Measurements from ENCODE around the gene GSG1L.

The GSG1L gene

GRCh38 chr16:28062261-28062846 lies 1.2 kb downstream of the GSG1L start:
- DNase-seq = no peak

- no peak for DNase-seq
Observed at GRCh38 chr16:28061352-28062101, 2.0 kb downstream of the GSG1L start.

DNA sequence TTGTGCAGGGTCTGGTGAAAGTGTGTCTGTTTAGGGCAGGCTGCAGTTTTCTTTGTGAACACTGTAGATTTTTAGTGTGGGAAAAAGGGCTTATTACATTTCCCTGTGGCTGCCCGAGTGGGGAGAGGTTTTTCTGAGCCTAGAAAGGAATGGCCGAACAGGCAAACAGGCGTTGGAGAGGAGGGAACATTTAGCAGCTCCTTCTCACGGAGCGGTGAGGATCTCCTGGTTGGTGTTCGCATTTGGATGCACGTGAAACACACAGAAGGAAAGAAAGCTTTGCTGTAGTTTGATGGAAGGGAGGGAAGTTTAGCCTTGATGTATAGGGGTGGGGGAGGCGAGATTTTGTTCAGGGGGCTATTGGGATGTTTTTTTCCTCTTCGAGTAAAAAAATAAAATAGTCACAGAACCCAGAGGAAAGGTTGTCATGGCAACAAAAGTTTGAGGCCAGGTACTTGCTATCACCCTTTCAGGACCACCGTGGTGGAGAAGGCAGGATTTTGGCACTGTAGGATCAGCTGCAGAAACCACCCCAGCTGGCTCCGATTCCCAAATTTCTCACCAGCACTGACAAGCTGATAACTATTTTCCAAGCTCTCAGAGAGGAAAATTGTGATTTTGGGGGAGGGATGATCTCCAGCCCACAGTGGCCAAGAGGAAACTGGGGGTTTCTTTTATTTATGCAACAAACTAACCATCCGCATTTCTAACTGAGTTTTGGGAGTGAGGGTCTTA lies 3.5 kb downstream of the GSG1L start:
- no peak for DNase-seq

DNA sequence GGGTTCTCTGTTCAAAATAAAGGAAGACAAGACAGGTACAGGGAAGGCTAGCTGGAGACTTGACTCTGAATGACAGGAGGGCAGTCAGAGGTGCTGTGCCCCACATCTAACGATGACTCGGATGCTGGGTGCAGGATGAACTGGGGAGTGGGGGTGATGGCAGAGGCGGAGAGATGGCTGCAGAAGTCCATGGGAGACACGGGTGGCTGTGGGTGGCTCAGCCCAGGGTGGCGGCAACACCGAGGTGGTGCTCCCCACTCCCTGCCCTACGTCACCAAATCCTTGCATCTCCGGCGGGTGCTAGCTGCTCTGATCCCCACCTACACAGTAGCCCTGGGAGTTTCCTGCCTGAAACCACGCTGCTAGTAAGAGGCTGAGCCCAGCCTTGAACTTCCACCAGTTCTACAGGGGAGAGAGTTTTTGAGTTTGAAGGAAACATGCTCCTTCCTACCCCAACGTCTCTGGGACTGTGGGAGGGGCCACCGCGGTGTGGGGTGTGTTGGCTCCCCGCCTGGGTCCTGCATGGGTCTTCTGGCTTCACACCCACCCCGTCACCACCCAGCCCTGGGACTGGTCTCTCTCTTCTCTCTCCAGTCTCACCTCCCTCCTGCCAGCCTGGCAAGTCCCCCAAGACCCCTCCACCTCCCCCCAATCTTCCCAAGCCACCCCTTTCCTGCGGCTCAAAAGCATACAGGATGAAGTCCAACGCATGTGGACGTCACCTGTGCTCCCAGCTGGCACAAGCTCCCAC lies 4.5 kb downstream of the GSG1L start:
- no peak for DNase-seq

DNA sequence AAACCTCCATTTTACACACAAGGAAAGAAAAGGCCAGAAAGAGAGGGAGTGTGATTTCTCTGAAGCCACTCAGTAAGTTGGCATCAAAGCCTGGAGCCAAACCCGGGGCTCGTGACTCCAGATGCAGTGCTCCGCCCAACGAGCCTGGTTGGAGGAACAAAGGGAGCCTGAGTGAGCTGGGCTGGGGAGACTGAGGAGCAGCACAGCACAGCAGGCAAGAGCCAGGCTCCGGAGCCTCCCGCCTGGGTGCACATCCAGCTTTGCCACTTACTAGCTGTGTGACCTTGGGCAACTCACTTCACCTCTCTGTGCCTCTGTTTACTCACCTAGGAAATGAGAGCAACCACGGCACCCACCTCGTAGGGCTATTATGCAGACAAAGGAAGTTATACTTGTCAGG lies 5.6 kb downstream of the GSG1L start:
- DNase-seq = no peak

DNA sequence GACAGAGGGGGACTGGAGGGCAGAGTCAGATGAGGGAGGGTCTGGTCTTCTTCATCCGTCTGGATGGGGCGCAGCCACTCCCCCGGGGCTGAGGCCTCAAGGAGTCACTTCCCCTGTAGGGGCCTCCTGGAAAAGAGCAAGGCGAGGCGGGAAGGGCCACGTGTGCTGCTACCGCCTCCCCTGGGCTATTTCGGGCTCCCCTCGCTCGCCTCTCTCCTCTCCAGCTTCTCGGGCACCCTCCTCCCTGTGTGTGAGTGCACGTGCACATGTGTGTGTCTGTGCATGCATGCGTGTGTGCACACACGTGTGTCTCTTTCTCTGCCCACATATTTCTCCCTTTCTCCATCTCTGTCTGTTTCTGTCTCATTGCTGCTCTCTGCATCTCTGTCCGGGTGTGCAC lies 10.1 kb downstream of the GSG1L start:
- DNase-seq = no peak

GRCh38 chr16:28052274-28053128 lies 11.0 kb downstream of the GSG1L start:
- DNase-seq = no peak

DNA sequence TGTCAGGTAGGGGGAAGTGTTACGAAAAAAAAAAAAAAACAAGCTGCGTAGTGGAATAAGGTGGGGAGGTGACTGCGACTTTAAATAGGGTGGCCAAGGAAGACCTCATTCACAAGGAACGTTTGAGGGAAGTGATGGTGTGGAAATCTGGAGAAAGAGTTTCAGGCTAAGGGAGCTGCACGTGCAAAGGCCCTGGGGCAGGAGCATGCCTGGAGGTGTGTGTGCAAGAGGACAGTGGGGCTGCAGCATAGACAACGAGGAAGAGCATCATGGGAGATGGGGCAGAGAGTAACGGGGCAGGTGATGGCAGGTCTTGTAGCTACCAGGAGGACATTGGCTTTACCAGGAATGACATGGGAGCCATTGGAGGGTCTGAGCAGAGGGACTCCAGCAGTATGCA lies 12.0 kb downstream of the GSG1L start:
- DNase-seq = no peak

GRCh38 chr16:28042811-28043210 lies 20.7 kb downstream of the GSG1L start:
- DNase-seq = no peak

DNA sequence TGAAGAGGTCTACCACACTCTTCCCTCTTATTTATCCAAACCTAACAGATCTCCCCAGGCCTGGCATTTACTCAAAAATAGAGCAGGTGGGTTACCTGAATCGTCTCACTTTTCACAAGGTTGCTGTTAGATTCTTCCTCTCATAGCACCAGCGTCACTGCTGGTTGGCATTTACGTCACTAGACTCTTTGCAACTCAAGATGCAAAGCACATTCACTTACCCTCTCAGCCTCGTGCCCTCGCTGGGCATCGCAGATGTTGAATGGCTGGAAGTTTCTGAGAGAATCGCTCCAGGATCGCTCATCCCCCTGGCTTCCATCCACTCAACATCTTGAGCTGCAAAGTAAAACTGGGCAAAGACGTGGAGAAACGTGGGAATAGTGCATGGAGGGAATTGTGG lies 21.9 kb downstream of the GSG1L start:
- no peak for DNase-seq

GRCh38 chr16:28040039-28040438 lies 23.5 kb downstream of the GSG1L start:
- no peak for DNase-seq

DNA sequence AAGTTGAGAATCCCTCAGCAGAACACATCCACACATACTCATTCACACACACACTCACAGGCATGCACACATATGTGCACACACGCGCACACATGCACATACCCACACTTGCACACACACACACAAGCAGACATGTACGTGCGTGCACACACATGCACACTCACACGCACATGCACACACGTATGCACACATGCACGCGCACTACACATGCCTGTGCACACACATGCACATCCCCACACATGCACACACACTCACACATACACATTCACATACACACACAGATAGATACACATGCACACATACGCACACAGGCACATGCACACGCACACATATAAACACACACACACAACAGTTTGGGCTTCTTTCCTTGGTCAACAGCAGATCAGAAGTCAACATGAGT lies 24.0 kb downstream of the GSG1L start:
- no peak for DNase-seq

- no peak for DNase-seq
Observed at GRCh38 chr16:28038409-28038808, 25.1 kb downstream of the GSG1L start.

DNA sequence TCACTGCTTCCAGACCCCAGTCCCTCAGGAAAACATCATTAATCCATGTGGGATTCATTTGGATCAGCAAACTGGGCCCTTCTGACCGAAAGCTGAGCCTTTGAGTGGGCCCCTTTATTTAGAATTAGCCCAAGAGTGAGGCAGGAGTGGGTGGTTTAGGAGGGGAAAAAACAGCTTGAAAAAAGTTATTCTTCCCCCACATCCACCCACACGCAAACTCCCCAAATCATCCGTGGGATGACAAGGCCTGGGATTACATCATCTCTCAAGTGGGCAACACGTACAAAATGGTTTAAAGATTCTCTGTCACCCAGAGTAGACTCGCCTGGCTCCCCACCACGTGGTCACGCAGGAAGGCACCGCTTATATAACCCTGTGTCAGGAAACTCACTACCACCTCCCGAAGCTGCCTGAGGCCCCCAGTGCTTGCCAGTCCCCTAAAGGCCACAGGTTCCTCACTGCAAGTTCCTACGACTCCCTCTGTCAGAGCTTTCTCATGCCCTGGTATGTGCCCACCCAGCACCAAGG lies 27.6 kb downstream of the GSG1L start:
- DNase-seq = no peak

- no peak for DNase-seq
Observed at GRCh38 chr16:28033870-28034269, 29.6 kb downstream of the GSG1L start.

DNA sequence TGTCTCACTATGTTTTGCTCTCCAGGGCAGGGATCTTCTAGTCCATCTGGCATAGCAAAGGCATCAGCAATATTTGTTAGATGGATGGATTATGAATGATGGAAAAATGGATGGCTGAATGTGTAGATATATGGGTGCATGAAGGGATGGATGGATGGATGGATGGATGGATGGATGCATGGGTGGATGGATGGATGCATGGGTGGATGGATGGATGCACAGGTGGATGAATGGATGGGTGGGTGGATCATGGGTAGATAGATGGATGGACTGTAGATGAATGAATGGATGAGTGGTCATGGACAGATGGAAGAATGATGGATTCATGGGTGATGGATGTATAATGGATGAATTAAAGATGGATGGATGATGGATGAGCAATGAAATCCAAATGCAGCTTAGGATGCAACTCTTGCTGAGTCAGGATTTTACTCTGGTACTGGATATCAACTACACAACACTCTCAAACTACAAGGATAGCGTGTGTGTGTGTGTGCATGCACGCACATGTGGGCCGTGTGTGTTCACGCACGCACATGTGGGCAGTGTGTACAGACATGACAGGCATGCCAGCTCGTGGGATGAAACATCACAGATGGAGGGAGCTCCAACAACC lies 34.0 kb downstream of the GSG1L start:
- no peak for DNase-seq

- DNase-seq = no peak
Observed at GRCh38 chr16:28027055-28027454, 36.5 kb downstream of the GSG1L start.

DNA sequence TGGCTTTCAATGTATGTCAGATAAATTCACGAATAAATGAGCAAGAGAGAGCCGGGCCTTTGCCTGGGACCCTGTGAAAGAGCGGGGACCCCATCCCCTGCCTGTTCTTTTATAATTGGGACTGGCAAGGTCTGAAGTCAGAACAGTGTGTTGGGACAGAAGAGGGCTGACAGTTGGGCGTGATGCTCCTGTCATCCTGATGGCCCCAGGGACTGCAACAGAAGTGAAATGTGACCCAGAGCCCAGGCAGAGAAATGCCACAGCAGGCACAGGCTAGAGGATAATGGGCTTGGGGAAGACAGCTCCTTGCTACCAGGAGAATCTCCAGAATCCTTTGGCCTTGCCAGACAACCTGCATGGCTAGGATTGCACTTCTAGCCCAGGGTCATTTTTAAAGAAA lies 37.9 kb downstream of the GSG1L start:
- DNase-seq = no peak

- no peak for DNase-seq
Observed at GRCh38 chr16:28019218-28019617, 44.3 kb downstream of the GSG1L start.

- no peak for DNase-seq
Observed at GRCh38 chr16:28014851-28015250, 48.7 kb downstream of the GSG1L start.

- DNase-seq = no peak
Observed at GRCh38 chr16:28013878-28014277, 49.6 kb downstream of the GSG1L start.

- DNase-seq = no peak
Observed at GRCh38 chr16:28013392-28013791, 50.1 kb downstream of the GSG1L start.

Data from hematopoietic multipotent progenitor cell treated with erythropoietin and hydrocortisone succinate and interleukin-3 and kit ligand, for 8 days (in vitro differentiated cells).